HG02610 (cell line): Measurements from ENCODE around the gene NRGN.
A peak's percentile ranks its signal among the peaks of the same experiment; 100 is the strongest.

Source experiments
- ATAC-seq: cut with Tn5 transposase; IDR thresholded peaks from one replicate; pipeline ENCODE4 v1.9.1; 2021; ENCODE audit warnings: mild to moderate bottlenecking, moderate library complexity; ENCODE audit not compliant: unreplicated experiment

Gene NRGN

GRCh38 chr11:124739479-124740276, at the start of gene NRGN:
Gene NRGN, plus strand, starts transcription at chr11:124739942. Its CDS starts 143 bp downstream, at chr11:124740085.
- peak; percentile 99 for ATAC-seq

- no peak for ATAC-seq
These were observed 46.6 kb upstream of the NRGN start for GRCh38 chr11:124693142-124693541.

DNA sequence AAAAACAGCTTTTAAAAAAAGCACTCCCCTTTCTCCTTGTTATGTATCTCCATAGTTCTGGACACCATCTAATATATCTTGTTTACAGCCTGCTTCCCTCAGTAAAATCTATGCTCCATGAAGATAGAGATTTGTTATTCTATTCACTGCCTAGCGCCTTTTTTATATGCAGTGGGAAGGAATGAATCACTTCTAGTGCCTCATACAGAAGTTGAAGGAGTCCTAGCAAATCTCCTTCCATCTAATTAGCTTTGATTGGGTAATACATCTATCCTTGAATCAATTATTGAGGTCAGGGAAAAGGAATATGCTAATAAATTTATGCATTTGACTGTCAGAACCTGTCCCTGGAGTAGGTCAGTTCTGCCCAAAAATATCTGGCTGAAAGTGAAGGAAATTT, 40.2 kb upstream of the NRGN start:
- ATAC-seq: no peak

DNA sequence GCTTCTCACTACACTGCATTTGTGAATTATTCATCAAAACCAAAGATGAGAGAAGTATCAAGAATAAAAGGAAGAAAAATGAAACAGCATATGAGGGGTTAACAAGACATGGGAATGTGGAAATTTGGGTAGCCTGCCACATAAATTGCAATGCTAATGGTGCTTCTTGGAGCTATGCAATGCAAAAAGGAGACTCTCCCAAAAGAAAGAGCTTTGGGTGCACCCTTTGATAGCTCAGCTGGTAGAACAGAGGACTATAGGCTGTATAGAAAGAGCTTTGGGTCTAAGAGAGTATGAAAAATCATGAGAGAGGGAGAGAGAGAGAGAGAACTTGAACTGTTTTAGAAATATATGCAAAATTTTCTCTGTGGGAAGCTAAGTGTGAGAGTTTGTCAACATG, 39.7 kb upstream of the NRGN start:
- ATAC-seq: no peak

DNA sequence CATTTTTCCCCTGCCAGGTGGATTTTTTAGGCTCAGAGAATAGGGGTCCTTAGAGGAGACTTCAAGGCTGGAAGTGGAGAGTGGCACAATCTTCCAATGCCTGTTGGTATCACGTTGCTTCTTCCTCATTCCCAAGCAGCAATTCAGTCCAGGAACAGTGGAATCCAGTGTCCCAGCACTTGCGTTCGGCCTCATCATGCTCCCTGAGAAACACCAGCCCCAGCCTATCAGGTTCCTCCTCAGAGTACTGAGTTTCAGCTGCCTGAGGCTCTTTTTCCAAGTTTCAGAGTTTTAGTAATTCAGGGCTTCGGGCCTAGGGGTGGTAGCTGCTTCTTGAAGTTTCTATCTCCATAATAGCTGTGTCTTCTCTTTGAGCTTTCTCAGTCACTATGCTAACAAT, 31.9 kb upstream of the NRGN start:
- no peak for ATAC-seq

DNA sequence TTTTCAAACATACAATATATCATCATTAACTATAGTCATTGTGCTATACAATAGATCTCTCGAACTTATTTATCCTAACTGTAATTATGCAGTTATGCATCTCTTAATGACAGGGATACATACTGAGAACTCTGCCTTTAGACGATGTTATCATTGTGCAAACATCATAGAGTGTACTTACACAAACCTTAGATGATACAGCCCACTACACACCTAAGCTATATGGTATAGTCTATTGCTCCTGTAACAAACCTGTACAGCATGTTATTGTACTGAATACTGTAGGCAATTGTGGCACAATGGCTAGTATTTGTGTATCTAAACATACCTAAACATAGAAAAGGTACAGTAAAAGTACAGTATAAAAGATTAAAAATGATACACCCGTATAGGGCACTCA, 27.4 kb upstream of the NRGN start:
- no peak for ATAC-seq

DNA sequence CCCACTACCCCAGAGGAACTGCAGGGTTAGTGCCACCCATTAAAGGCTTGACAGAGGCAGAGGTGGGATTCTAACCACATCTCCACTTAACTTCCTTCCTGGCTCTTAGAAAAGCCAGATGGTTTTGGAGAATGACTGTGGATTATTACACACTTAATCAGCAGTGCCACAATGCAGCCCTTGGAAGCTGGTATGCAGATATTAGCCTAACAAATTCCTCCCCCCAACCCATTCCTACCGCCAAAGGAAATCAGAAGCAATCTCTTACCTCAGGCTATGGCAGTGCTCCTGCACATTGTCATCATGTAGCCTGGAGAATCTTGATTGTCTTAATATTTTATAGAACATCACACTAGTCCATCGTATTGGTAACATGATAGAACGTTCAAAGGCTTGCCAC, 23.2 kb upstream of the NRGN start:
- ATAC-seq: no peak

GRCh38 chr11:124717421-124717785, 22.3 kb upstream of the NRGN start:
- no peak for ATAC-seq

DNA sequence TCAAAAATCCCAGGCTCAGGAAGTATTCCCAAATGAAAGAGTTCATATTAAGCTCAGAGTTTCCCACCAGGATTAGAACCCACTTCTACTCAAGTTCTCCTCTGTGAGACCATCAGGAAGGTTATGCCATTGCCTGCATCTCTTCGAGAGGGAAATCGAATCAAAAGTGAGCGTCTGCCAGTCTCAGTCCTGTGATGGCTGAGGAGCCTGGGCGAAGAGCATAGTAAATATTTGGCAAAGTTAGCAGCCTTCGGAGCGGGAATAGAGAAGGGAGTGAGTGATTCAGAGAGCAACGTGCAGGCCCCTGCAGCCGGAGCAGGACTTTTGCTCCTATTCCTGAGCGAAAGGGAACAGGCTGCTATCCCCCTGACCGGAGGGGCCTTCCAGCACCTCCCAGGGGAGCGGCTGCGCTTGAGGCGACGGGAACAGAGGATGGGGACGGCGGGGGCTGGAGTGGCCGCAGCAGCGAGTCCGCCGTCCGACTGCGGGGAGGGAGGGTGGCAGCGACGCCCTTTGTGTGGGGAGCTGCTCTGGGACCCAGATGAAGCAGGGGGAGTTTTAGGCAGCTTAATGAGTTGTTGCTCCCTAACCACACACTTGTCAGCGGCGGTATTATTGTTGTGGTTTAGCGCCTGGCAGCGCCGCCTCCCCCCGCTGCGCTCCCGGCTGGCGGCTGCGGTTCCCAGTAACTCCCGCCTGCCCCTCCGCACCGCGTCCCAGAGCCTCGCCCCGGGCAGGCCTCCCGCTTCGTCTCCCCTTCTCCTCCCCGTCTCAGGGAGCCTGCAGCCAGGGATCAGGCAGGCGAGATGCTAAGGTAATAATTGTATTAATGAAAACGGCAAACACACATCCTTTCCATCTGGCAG, 21.7 kb upstream of the NRGN start:
- ATAC-seq: peak; percentile 40

GRCh38 chr11:124718801-124719200, 20.9 kb upstream of the NRGN start:
- ATAC-seq: no peak

- ATAC-seq: no peak
These were observed 20.2 kb upstream of the NRGN start for GRCh38 chr11:124719534-124719933.

GRCh38 chr11:124722176-124722575, 17.6 kb upstream of the NRGN start:
- ATAC-seq: no peak

- peak; percentile 65 for ATAC-seq
These were observed 14.6 kb upstream of the NRGN start for GRCh38 chr11:124724979-124725718.

DNA sequence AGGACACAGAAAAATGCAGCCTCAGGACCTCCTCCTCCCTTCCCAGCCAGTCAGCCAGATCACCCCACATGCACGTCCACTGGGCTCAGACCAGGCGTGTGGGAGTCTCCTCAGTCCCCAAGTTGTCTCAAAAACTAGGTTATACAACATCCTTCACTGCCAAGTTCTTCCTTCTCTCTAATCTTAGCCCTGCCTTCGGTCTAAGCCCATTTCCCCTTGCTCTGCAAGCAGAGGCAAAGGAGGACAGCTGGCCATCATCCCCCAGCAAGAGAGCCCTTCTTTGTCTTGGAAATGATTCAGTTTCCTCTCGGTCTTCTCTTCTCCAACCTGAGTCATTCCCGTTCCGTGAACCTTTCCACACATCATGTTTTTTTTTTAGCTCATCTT, 14.0 kb upstream of the NRGN start:
- ATAC-seq: no peak

- no peak for ATAC-seq
These were observed 12.3 kb upstream of the NRGN start for GRCh38 chr11:124727474-124727873.

DNA sequence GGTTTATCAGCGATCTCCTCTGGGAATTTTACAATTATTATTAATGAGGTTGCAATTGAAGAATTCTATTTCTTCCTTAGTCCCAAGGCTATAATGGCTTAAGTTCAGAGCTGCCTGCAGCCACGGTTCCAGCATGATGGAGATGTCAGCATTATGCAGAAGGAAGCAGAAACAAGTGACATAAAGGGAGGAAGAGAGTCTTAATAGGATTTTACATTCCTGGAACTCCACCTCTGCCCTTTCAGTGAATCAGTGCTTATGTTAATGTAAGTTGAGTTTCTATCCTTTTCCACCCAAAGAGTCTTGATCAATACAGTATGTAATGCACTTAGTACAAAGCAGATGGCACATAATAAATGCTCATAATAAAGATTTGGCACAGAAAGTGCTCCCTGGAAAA, 11.6 kb upstream of the NRGN start:
- ATAC-seq: no peak

- no peak for ATAC-seq
These were observed 10.2 kb upstream of the NRGN start for GRCh38 chr11:124729571-124729970.

DNA sequence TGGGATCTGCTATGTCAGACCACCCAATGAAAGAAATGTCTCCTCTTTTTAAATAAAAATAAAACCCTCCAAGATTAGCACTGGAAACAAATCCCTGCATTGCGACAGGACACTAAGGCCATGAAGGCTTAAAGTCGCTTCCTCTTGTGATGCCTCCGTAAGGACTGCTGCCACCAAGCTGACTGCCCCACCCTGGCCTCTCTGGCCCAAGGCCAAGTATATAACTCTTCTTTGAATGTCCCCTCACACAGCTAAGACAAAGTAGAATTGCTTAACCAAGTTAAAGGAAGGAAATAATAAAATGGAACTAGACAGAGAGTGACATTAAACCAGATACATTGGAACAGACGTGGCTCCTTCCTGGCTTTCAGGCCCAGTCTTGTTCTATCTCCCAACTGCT, 7.5 kb upstream of the NRGN start:
- ATAC-seq: no peak

DNA sequence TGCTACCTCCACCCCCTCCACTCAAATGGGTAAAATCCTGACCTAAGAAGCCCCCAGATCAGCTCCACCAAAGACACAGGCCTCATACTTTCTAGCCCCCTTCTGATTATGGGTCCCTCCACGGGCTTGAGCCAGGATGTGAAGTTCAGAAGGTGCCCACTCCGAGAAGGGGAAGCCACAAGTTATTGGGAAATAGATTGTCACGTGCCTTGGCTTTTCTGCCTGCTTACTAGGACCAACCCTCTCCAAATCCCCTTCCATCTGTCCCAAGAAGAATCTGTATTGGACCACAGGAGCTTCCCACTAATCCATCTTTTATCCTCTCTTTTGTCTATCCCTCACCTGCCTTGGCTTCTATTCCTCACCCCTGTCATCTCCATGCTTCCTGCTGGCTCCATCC, 3.0 kb upstream of the NRGN start:
- ATAC-seq: no peak

- ATAC-seq: no peak
These were observed 2.0 kb upstream of the NRGN start for GRCh38 chr11:124737638-124738305.
